Stimulated activated CD4-positive, alpha-beta T cell treated with anti-CD3 and anti-CD28 coated beads, Interleukin-2, amount 100 ng/mL, for 24 hours (primary cell): ENCODE data around the gene LRRTM4.

Experiments used
- DNase-seq, 2 donors: peaks; one replicate each; pipeline ENCODE4 v3.0.0-alpha.2; 2020

LRRTM4 gene

DNA sequence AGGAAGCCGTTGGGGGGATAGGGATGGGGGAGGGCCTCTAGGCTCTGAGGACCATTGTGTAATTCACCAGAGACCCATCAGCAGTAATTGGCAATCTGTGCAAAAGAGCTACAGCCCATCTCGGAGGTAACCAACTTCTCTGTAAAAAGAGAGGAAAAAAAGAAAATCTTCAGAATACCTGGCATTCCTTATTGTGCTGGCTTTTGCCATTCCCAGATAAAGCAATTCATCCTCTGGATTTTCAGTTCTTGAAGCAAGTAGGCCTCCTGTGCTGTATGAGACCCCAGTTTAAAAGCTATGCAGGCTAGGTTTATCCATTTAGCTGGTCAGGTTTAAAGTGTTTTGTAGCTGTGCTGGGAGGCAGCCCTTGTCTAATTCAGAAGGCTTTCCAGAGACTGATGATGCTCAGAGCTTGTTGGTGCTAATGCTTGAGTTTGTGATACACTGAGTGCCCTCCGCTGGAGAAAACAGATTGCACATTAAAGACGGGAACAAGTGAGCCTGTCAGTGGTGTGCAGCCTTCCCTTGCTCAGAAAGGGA is at the start of gene LRRTM4:
Gene LRRTM4, minus strand, starts transcription at position 446 of the 540 bp plus-strand sequence.
- no peak for DNase-seq

DNA sequence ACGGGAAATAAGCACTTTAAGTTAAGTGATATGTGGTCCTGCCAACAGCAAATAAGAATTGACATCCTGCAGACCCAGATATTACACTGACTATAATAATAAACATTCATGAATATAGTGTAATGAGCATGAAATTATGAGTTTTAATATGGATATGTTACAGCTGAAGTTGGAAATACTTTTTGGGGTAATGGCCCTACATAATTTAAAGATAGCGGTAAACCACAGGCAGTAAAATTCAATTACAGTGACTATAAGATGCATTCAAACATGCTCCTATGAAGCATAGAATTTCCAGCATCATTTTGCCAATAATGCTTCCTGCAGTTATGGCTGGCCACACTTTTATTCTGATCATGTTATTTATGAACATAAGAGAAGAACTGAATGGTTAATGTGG is 49.4 kb upstream of the LRRTM4 start:
- no peak for DNase-seq

DNA sequence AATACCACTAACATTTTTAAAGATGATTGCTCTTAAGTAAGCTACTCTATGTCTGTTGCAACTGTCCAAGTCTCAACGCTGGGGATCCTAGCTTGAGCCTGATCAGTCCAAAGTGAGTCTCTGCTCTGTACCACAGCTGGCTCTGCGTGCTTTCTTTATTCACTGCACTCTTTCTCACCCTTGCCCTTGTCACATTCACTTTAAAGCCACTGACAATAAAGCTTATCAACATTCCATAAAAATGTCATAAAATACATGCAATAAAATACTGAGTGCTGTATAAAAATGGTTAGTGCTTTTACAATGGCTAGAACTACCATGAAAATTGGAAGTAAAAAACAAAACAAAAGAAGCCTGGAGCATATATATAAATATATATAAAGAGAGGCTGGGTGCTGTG is 45.5 kb upstream of the LRRTM4 start:
- no peak for DNase-seq

DNA sequence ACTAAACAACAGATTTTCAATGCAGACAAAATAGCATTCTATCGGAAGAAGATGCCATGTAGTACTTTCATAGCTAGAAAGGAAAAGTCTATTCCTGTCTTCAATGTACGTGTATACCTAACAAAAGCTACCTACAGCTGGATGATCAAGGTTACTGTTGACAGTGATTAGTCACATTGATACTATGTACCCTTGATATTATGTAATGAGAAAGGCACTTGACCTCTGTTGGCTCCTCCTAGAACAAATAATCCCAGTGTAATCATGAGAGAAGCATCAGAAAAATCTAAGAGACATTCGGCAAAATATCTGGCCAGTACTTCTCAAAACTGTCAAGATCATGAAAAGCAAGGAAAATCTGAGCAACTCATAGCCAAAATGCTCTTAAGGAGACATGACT is 44.4 kb upstream of the LRRTM4 start:
- no peak for DNase-seq

DNA sequence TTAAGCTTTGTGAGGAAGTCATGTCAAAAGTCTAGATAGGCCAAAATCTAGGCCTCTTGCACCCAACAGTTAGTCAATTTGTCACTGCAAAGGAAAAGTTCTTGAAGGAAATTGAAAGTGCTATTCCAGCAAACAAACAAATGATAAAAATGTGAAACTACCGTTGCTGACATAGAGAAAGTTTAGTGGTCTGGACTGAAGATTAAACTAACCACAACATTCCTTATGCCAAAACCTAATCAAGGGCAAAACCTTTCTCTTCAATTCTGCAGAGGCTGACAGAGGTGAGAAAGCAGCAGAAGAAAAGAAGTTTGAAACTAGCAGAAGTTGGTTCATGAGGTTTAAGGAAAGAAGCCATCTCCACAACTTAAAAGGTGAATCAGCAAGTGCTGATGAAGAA is 44.0 kb upstream of the LRRTM4 start:
- no peak for DNase-seq

DNA sequence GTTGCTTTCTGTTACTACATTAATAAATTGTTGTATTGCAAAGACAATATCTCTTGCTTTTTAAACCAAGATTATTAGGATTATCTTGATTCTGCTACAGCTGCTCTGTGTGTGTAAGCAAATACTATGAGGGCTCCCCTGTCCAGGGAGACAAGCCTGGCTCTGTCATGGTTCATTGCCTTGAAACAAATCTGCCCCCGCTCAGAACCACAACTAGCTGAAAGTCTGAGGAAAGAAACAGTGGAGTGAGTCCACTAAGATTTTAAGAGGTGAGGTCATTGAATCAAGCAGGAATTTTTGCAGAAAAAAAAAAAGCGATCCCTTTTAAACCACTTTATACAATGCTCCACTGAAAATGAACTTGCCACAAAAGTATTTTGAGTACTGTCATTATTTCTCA is 30.8 kb upstream of the LRRTM4 start:
- no peak for DNase-seq

DNA sequence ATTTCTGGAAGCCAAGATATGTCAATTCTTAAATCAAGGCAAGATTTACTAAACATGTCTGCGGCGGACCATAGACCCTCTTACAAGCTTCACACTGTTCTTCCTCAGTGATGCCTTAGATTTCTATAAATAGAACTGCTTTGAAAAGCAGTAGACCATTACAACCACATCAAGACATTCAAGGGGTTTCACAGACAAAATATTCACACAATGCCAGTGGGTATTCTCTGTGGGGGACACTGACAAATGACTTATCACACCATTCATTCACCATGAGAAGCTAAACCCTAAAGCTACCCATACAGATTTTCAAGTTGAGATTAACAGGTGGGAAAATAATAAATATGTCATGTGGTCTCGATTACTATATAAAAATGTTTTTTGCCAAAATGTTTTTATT is 15.9 kb upstream of the LRRTM4 start:
- DNase-seq = no peak

DNA sequence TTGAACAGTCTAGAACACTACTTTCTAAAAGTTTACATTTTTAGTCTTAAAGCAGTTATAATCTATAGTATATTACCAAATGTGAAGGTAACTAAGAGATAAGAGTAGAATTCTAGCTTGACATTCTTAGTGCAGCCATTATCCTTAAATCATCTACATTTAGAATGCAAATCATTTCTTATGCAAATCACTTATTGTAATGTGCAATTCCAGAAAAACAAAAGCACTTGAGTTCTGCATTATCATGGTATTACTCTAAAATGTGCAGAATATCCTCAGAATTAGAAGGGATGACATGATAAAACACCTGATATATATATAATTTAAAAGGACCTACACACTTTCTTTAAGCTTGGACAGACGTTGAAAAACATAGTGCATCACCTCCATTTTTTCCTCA is 712 bp upstream of the LRRTM4 start:
- DNase-seq = no peak

DNA sequence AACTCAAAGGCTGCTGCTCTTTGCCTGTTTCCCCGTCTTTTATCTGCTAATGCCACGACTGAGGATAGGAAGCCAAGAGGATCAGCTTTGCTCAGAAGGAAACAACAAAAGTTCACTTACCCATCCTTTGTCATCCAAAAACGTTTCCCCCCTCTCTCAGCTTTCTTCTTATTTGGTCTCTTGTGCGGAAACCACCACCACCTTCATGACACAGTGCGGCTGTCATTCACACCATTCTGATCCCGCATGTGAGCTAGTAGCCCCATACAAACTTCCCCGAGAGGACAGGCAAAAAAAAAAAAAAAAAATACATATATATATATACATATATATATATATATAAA is 656 bp downstream of the LRRTM4 start:
- DNase-seq = no peak

DNA sequence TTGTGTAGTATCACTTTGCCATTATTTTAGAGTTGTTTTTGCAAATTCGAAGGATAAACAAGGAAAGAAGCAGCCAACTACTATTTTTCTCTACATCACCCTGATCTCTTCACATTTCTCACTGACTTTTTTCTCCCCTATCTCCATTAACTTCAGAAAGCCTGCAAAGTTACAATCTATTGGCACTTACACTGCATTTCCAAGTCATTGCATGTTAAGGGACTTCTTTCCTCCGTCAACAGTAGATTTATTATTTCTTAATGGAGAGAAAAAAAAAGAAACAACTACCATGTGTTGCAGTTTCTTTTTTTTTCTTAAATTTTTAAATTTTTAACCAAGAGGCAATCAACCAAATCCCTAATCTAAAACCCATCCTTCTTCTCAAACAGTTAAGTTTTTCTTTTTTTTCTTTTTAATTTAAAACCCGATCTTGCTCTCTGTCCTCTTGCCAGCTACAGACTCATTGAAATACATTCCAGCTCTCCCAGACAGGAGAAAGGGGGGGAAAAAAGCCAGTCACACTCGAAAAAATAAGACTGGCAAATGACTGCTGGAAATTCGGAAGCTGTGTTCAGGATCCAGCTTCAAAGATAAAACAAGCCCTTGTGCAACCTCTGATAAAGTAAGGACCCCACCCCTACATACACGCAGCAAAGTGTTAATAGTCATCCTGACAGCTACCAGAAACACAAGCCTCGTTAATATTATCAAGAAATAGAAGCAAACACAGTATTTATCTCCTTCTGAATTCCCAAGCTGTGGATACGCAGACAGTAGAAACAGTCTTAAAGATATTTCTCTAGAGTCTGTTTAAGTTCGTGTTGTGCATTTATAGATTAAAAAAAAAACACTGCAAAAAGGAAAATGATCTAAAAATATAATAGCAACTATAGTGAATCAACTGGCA is 1.3 kb downstream of the LRRTM4 start:
- DNase-seq = no peak

DNA sequence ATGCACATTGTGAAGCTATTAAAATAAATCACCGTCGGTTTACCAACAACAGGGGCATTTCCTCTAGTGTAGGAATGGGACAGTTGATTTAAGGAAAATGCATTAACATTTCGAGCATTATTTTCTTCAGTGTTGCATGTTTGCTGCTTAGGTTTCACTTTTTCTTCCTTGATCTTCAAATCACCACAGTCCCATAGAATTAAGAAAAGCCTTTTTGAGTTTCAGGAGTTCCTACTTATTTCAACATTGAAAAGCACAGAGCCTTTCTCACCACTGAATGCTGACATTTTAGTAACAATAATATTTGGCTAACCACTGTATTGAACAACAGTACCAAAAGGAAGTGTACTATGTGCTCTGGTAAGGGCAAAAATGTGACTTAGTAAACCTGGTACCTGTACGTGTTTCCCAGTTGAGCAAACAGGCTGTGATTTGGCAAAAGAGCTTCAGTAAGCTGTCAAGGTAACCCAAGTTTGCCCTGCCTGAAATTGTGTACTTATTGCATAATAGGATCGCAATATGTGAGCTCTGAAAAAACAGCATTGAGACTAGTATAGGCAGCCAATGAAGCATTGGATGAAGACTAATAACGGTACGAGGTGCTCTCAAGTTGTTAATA is 2.2 kb downstream of the LRRTM4 start:
- no peak for DNase-seq

DNA sequence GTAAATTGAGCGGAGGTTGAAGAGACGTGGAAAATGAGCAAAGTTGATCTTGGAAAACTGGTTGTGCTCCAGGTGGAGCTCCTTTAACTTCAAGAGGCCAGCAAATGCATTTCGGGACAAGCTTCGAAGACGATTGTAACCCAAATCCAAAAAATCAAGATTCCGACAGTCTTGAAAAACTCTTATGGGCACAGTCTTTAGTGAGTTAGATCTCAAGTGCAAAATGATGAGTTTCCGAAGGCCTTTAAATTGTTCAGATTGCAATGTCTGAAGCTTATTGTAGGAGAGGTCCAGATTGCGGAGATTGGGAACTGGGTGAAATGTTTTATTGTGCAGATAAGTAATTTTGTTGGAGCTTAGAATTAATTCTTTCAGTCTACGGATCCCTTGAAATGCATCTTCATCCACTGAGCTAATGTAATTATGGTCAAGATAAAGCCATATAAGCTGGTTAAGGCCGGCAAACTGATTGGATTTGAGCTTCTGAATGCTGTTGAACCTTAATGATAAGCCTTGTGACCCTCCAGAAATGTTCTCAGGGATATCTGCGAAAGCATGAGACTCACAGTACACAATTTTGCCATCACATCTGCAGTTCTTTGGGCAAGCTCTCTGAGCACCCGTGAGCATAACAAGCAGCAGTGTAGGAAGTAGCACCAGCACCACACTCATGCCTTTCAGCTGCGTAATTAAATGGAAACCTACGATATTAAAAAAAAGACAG is 2.9 kb downstream of the LRRTM4 start:
- DNase-seq = no peak

DNA sequence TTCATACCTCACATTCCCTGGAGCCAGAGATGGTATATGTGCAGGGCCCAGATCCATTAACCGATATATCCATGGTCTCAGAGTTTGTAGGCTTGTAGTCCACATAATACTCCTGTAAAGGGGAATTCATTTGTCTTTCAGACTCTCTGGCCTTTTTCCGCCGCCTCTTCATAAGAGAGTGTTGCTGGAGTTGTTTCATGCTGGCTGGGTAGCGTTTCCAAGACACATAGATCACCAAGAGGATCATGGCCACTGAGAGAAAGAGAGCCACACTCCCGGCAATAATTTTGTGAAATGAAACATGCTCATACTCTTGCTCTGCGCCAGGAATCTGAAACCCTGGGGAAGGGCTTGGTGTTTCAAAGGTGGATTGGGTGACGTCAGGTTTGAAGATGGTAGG is 3.9 kb downstream of the LRRTM4 start:
- no peak for DNase-seq

DNA sequence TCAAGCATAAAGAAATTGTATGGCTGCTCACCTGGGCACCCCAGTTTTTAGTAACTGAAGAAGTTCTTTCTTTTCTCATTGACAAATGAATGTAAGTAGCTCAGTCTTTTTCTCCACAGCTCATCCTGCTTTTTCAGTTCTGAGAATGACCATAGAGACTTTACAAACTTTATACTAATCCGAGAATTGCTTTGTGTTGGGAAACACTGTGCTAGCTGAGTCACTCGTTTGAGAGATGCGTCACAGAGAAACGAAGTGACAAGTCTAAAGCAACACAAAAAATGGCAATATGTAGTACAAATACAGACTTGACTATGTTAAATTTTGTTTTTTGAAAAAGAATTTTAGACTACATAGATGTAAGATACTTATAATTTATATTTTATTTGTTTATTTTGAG is 9.0 kb downstream of the LRRTM4 start:
- no peak for DNase-seq

DNA sequence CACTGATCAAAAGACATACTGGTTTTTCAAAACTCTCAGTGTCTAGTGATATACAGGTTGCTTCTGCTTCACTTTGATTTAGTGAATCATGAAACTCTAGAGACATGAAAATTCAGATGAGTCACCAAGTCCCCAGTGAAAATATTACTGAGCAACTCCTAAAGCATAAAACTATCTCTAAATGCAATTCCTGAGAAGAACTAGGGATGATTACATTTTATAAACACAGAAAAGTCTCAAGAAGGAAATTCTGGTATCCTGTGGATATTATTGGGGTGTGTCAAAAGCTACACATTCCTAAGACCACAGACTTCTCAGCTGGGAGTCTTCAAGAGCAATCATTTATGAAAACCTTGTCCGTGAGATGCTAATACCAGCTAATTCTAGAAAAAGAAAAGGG is 9.7 kb downstream of the LRRTM4 start:
- DNase-seq = no peak

DNA sequence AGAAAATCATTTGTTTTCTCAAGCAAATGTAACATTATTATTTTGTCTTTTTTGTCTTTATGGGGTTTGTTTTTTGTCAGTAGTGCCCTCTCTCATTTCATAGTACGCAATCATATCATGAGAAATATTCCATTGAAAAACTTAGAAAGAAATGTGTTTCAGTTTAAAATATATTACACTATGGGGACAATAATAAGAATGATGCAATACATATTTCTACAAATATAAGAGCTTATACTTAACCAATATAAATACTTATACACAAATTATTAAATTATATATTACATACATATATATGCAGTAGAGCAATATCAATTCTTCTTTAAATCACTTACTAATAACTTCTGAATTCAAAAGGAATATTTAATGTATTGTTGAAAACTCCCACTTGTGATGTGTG is 13.7 kb downstream of the LRRTM4 start:
- DNase-seq = no peak

DNA sequence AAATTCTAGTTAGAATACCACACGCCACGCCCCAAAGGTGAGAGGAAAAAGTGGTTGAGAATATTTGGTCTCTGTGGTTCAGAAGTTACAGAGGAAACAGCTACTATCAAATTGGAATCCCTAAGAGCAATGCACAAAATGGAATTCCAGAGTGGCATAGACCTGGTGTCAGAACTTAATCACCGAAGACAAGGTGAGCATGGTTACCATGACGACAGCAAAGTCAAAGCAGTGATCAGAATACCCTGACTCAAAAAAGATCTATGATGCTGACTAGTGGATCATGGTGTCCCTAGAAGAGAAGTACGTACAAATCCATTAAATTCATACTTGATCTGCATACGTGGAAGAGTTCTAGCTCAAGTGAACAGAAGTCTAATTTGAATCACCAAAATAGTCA is 14.5 kb downstream of the LRRTM4 start:
- no peak for DNase-seq

DNA sequence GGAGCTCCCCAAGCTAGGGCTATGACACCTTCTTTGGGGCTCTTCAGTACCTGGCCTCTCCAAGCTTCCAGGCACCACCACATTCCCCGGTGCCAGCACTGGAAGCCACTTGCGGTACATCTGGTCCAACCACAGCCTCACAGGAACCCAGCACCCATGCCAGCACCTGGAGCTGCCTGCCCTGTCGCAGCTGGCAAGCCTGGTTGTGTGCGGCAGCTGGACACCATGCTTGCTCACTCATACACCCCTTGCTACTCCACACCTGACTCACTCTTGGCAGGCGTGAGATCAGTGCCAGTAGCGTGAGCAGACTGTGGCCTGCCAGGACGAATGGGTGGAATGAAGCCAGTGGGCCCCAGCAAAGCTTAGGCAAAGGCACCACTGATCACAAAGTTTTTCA is 34.0 kb downstream of the LRRTM4 start:
- no peak for DNase-seq

DNA sequence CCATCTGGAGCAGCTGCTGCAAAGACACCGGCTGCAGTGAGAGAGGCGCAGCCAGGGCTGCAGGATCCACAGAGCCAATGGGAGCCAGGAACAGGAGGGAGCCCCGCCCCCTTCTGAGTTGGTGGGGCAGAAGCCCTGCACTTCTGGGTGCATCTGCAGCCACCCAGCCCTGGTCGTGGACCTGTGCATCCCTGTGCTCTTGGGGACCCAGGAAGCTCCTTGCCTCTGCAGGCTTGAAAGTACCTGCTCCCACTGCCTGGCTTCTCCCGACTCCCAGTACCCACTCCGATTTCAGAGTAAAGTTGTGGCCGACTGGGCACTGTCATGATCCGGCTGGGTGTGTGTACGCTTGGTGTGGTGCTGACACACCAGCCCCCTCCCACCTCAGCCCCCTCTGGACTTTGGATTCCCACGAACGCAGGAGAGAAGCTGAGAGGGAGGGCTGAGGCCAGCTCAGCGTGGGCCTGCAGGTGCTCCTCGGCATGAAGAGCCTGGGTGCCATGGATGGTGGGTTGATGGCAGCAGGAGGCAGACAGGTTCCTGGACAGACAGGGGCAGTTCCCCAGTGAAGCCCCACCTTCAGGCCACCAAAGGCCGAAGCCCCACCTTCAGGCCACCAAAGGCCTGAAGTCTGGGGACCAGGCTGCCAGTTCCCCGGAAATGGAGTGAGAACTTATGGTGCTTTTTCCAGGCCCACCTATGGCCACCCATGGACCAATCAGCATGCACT is 34.9 kb downstream of the LRRTM4 start:
- no peak for DNase-seq

DNA sequence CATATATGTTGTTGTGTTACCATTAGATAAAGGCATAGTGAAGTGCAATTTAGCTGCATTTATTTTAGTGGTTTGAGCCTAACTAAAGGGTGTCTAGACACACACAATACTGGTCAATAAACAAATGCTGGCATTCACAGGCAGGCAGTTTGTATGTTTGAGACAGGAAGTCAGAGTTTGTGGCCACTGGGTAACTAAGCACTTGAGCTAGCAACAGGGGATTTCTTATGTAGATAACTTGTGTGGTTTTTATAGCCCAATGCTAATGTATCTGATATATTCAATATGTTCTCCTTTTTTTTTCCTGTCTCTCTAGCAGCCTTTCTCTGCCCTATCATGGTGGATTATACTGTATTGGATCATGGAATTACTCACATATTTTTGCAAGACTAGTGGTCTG is 38.1 kb downstream of the LRRTM4 start:
- DNase-seq = no peak

DNA sequence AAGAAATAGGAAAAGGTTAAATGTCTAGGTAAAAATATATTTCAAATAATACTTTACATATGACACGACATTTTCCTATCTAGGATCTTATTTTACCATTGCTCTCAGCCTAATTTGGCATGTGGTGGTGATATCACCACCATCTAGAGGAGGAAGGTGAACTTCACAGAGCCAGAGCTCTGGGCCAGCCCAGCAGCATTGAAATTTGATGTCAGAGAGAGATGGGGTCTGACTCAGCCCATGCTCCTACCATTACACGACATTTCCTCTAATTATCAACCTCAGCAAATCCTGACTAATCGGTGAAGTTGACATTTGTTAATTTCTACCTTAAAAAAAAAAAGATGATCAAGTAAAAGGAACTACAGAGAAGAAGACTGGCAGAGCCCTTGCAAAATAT is 42.3 kb downstream of the LRRTM4 start:
- DNase-seq = no peak

DNA sequence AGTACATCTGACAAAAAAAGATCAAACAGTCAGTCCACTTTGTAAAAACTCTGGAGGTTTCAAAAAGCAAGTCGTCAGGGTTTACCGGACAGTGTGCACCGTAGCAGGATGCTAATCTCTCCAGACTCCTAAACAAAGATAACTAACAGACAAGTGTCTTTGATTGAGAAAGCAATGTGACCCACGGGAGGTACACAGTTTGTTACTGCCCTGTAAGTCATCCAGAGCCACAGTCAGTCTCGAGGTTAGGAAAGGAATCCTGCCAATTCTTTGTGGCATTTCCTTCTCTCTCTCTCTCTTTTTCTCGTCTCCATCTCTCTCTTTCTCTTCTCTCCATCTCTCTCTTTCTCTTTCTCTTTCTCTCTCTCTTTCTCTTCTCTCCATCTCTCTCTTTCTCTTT is 42.8 kb downstream of the LRRTM4 start:
- DNase-seq = no peak

DNA sequence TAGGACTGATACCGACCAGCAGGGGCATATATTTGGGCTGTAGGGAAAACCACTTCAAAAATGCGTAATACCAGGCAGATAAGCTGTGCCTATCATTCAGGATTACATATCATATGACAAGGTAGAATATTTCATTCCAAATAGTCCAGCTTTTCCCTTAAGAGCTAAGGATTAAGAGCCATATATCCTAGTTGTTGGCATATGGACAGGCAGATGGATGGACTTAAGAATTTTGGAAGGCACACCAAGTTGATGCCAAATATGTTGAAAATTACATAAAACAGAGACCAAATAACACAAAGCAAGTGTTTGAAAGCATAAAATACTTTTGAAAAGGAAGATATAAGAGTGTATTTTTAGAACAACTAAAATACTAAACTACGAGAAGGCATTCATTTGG is 52.1 kb downstream of the LRRTM4 start:
- DNase-seq = no peak
